ENCODE results near the gene DNLZ. TPM values are rescaled to one million over a fixed set of nuclear protein-coding genes. Genes with fewer than 3 reads are reported as not detected.
A peak's percentile ranks its signal among the peaks of the same experiment; 100 is the strongest.
"Not testable (repeated sequence)": the region's sequence is repeated elsewhere in the genome, so short reads cannot be mapped to it uniquely, and the experiment has no call there.

DNLZ gene
- total RNA-seq, 1 donor from 2014 or later: 24.9 TPM

DNA sequence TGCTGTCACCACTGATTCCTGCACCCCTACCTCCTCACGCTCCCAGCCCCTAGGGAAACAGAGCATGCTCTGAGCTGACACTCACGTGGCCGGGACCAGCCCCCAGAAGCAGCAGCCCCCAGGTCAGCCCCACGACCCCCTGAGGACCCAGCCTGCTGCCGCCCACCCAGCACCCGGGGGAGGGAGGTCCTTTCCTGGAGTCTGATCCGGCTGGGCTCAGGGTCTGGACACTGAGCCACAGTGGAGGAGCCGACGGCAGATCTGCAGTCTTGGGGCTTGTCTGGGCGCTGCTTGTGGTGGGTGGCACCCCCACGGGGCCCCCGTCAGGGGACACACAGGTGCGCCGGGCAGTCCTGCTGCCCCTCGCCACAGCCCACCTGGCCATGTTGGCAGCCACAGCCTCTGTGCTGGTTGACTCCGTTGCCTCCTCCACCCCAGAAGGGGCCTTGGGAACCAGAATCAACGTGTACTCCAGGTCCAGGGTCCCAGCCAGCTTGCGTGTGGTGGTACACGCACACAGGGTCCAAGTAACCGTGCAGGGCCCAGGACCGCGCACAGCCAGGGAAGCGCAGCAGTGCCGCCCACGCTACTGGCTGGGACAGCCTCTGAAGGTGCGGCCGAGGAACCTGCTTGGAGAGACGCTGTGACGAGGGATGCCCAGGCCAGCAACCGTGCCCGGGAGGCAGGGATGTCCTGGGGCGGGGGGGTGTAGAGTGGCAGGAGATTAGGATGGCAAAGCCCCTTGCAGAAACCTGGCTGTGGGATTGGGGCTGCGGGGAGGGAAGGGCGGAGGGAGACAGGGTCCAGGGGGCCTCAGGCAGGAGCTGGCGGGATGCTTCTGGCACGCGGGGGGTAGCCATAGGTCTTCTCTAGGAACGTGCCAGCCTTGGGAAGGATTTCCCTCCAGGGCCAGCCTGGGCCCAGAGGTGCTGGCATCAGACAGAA, 3.5 kb downstream of the DNLZ start:
- DNase-seq (ENCODE audit: low spot score): no peak

DNA sequence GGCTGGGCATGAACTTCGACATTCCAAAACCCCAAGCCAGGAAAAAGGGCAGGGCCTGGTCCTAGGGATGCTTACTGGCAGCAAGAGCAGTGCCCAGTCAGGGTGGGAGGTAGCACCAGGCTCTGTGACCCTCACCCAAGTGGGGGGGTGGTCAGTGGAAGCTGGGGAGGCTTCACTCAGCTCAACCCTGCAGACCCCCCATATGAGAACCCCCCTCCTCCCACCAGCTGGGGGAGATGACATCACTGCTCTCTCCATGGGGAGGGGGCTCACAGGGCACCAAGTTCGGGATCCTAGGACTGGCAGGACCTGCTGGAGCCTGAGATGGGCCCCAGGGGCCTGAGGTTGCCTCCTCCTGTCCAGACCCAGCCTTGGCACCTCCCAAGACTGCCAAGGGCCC, 4.7 kb downstream of the DNLZ start:
- DNase-seq (ENCODE audit: low spot score): no peak

GRCh38 chr9:136358016-136358415, 5.5 kb downstream of the DNLZ start:
- no peak for DNase-seq (ENCODE audit: low spot score)

GRCh38 chr9:136357202-136357725, 6.3 kb downstream of the DNLZ start:
- no peak for DNase-seq (ENCODE audit: low spot score)

- no peak for DNase-seq (ENCODE audit: low spot score)
These were observed 7.7 kb downstream of the DNLZ start for GRCh38 chr9:136355616-136356557.

GRCh38 chr9:136354592-136355085, 8.9 kb downstream of the DNLZ start:
- DNase-seq (ENCODE audit: low spot score): no peak

- no peak for DNase-seq (ENCODE audit: low spot score)
These were observed 9.6 kb downstream of the DNLZ start for GRCh38 chr9:136353757-136354488.

DNA sequence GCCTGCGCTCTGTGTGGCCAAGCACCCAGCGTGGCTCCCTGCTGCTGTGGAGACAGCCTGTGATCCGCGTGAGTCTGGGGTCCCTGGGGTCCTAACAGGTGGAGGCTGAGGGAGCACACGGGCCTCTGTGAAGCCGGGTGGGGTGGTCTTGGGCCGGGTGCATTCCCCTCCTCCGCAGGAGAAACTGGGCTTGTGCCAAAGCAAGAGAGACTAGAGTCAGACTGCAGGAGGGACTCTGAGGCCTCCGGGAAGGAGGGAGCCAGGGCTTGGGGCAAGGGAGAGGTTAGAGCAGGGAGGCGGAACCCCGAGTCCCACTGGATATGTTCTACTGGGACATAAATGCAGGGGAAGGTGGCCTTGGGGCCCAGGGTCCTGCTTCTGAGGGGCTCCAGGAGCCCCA, 10.5 kb downstream of the DNLZ start:
- DNase-seq (ENCODE audit: low spot score): no peak

- no peak for DNase-seq (ENCODE audit: low spot score)
These were observed 10.9 kb downstream of the DNLZ start for GRCh38 chr9:136352682-136353081.

GRCh38 chr9:136351868-136352267, 11.7 kb downstream of the DNLZ start:
- not testable (repeated sequence) for DNase-seq (ENCODE audit: low spot score)

- no peak for DNase-seq (ENCODE audit: low spot score)
These were observed 12.2 kb downstream of the DNLZ start for GRCh38 chr9:136351252-136351800.

- DNase-seq (ENCODE audit: low spot score): no peak
These were observed 14.0 kb downstream of the DNLZ start for GRCh38 chr9:136349546-136349945.

- DNase-seq (ENCODE audit: low spot score): no peak
These were observed 14.9 kb downstream of the DNLZ start for GRCh38 chr9:136348691-136349090.

DNA sequence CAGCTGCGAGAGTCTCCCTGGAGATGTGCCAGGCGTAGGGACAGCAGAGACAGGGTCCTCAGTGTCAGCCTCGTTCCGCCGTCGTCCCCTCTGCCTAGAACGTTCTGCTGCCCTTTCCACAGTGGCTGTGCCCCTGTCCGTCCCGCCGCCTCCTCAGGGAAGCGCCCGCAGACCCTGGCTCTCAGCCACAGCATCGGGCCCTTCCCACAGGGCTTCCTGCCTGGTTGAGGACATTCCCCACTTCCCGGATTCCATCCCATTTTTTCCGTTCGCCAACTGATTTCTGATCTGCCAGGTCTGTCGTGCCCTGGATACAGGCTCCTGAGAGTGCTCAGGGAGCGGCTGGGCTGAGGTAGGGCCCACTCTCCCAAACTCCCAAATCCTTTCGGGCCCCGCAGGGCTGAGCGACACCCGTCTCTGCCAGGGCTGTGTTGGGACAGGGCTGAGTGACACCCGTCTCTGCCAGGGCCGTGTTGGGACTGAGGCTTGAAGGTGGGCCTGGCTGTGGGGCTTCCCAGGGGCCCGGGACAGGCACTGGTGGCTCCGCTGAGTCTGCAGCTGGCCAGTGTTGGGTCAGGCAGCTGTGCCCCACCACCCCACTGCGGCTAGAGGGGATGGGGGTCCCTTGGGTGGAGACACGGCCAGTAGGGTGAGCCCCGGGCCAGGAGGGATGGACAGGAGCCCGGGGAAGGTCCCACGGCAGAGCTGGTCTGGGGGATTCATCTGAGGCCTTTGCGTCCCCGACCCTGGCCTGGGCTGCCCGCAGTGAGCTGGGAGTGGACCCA, 15.9 kb downstream of the DNLZ start:
- DNase-seq (ENCODE audit: low spot score): no peak

DNA sequence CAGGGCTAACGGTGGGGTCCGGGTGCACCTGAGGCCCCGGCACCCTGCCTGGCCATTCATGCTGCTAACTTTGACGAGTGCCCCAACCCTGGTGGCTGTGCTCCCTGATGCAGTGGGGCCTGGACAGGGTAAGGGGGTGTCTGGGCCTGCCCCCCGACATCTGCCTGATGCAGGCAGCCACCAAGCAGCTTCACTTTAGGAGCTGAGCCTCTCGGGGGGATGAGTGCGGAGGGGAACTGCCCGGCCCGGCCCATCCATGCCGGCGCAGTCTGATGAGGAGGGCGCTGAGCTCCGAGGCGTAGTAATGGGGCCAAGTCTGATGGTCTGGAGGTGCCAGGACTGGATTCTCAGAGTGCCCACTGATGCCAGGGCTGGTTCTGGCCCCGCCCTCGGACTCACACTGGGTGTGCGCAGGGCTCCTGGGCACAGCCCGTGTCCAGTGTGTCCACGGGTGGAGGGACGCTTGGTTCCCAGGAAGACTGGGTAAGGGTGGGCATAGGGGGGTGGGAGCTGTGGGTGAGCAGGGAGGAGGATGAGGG, 16.5 kb downstream of the DNLZ start:
- DNase-seq (ENCODE audit: low spot score): no peak

- no peak for DNase-seq (ENCODE audit: low spot score)
These were observed 17.4 kb downstream of the DNLZ start for GRCh38 chr9:136346157-136346481.

GRCh38 chr9:136345281-136346156, 18.0 kb downstream of the DNLZ start:
- peak; percentile 75 for DNase-seq (ENCODE audit: low spot score)

DNA sequence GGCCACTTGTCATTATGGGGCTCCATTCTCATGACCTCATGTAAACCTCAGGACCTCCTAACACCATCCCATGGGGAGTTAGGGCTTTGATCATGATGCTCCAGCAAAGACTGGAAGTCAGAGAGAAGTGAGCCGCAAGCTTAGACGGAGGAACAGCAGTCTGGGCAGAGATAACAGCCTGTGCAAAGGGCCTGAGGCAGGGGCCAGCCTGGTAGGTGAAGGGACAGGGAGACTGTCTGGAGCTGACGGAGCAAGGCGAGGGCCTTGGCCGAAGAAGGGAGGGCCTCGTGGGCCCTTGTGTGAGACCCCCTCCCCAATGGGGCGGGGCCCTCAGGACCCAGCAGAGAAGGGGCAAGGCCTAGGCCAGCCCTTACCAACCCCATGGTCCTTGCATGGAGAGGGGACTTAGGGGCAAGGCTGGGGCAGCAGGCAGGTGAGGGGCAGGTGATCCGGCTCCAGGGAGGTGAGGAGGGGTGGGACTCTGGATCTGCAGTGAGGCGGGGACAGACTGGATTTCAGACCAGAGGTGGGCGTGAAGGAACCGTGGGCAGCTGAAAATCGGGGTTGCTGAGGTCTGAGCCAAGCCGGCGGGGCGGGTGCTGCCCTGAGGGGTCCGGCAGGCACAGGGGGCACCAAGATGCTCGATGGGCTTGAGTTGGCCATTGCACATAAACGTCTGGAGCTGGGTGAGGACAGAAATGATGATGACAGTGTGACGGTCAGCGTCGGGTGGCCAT, 18.8 kb downstream of the DNLZ start:
- DNase-seq (ENCODE audit: low spot score): no peak

Measured in ureter (tissue), 1 donor.